GM12878 (cell line): ENCODE data around the gene PXDC1. TPM values are rescaled to one million over a fixed set of nuclear protein-coding genes. Genes with fewer than 3 reads are reported as not detected.

Experiments used
- ATAC-seq: fragments of 200-7000 bp; cut with Tn5 transposase; 3 replicates; pipeline ENCODE4 v1.9.1; 2020; ENCODE audit warnings: mild to moderate bottlenecking, moderate library complexity
- BruUV-seq: library from RNA; stranded (reverse); fragments of 400-500 nt; replicated peaks from 2 replicates; lab custom pipeline; 2021; lab: Mats Ljungman, UMichigan
- CTCF ChIA-PET: fragments of 300-600 bp; sonication (Branson Sonifier 250); formaldehyde crosslinking; extraction: SDS; loops from one replicate; lab custom pipeline; 2021; ENCODE audit warnings: inconsistent platforms; lab: Yijun Ruan, JAX
- POLR2A ChIA-PET: fragments of 350-600 bp; formaldehyde crosslinking; extraction: SDS; loops from one replicate; lab custom pipeline; 2021; ENCODE audit warnings: inconsistent platforms; lab: Charles Lee
- RAD21 ChIA-PET: fragments of 300-600 bp; sonication (Branson Sonifier 250); formaldehyde crosslinking; loops from one replicate; lab custom pipeline; 2023; ENCODE audit warnings: antibody characterized with exemption; ENCODE audit not compliant: unreplicated experiment; lab: Charles Lee
- SMC1A ChIA-PET: fragments of 300-600 bp; sonication (Branson Sonifier 250); formaldehyde crosslinking; loops from one replicate; lab custom pipeline; 2023; ENCODE audit not compliant: unreplicated experiment, uncharacterized antibody; lab: Charles Lee
- DNase-seq: peaks from one replicate; pipeline ENCODE4 v3.0.0-alpha.2; 2011; ENCODE audit warnings: low read depth, low spot score
- FAIRE-seq: peaks from 3 replicates; lab custom pipeline; 2011; peaks lifted over from hg19 to GRCh38; lab: Jason Lieb, UNC
- H2AFZ ChIP-seq: 2 replicates; pipeline ENCODE4 v1.6.0; 2011; ENCODE audit warnings: low read depth, low read length, control low read depth; ENCODE audit not compliant: control insufficient read depth
- H3K27ac ChIP-seq: 2 replicates; pipeline ENCODE4 v1.5.1; 2011; ENCODE audit warnings: control low read depth; ENCODE audit not compliant: control insufficient read depth, insufficient read depth
- H3K27me3 ChIP-seq, 2 experiments: replicated peaks in 1 of 2; 2 replicates each; pipeline versions ENCODE4 v1.6.0 to v1.6.1; 2011; ENCODE audit warnings: low read length in 1 of 2; ENCODE audit not compliant: control insufficient read depth in 2 of 2, insufficient read depth in 2 of 2
- H3K36me3 ChIP-seq, 2 experiments: 2 replicates each; pipeline ENCODE4 v1.5.1; 2011; ENCODE audit warnings: low read length in 1 of 2; ENCODE audit not compliant: control insufficient read depth in 2 of 2, insufficient read depth in 2 of 2
- H3K4me1 ChIP-seq: 2 replicates; pipeline ENCODE4 v1.6.1; 2011; ENCODE audit warnings: mild to moderate bottlenecking, low read length, moderate library complexity, mixed read lengths; ENCODE audit not compliant: control insufficient read depth, insufficient read depth
- H3K4me2 ChIP-seq: 2 replicates; pipeline ENCODE4 v1.6.0; 2011; ENCODE audit warnings: control low read depth; ENCODE audit not compliant: control insufficient read depth, insufficient read depth
- H3K4me3 ChIP-seq: fragments of 200-600 bp; sonication (generic); 2 replicates; pipeline ENCODE4 v1.5.1; 2016
- H3K79me2 ChIP-seq: 2 replicates; pipeline ENCODE4 v1.6.0; 2011; ENCODE audit warnings: low read length; ENCODE audit not compliant: control insufficient read depth, insufficient read depth
- H3K9ac ChIP-seq: 2 replicates; pipeline ENCODE4 v1.8.0; 2011; ENCODE audit warnings: low read length, control low read depth, mixed read lengths; ENCODE audit not compliant: control insufficient read depth, insufficient read depth
- H3K9me3 ChIP-seq: replicated peaks from 3 replicates; pipeline ENCODE4 v1.5.1; 2011; ENCODE audit warnings: mild to moderate bottlenecking, low read length; ENCODE audit not compliant: control insufficient read depth, insufficient read depth
- H4K20me1 ChIP-seq: 2 replicates; pipeline ENCODE4 v1.6.0; 2011; ENCODE audit not compliant: control insufficient read depth, insufficient read depth
- CHD2 ChIP-seq: IDR thresholded peaks from 2 replicates; pipeline ENCODE4 v1.6.1; 2011; ENCODE audit warnings: low read depth, low read length, improper control_type of control experiment, borderline replicate concordance
- CTCF ChIP-seq, 3 experiments: IDR thresholded peaks in 2 of 3; conservative IDR thresholded peaks in 1 of 3; 2 replicates each; pipeline ENCODE4 v1.5.1; 2011; ENCODE audit warnings: low read depth in 3 of 3, low read length in 3 of 3, mild to moderate bottlenecking in 3 of 3, control low read depth in 2 of 3, moderate library complexity in 2 of 3, inconsistent platforms in 1 of 3, mixed read lengths in 1 of 3; ENCODE audit not compliant: control insufficient read depth in 2 of 3, insufficient read depth in 1 of 3; ENCODE audit errors: extremely low read depth in 1 of 3
- EED ChIP-seq: sonication (generic); IDR thresholded peaks from 2 replicates; pipeline ENCODE4 v1.6.1; 2016; ENCODE audit warnings: antibody characterized with exemption, low read depth
- GATAD2B ChIP-seq: fragments of 450-650 bp; conservative IDR thresholded peaks from 2 replicates; pipeline ENCODE4 v1.6.1; 2017; ENCODE audit warnings: low read depth, mild to moderate bottlenecking, moderate library complexity
- KLF5 ChIP-seq: fragments of 450-650 bp; IDR thresholded peaks from 2 replicates; pipeline ENCODE4 v1.6.1; 2014; ENCODE audit warnings: mild to moderate bottlenecking; ENCODE audit not compliant: partially characterized antibody
- PBX3 ChIP-seq: IDR thresholded peaks from 2 replicates; pipeline ENCODE4 v1.6.1; 2011; ENCODE audit warnings: mild to moderate bottlenecking, low read depth, low read length, moderate library complexity; ENCODE audit not compliant: insufficient replicate concordance
- PML ChIP-seq: IDR thresholded peaks from 2 replicates; pipeline ENCODE4 v1.6.1; 2012; ENCODE audit warnings: low read length, inconsistent platforms
- YY1 ChIP-seq: IDR thresholded peaks from 2 replicates; pipeline ENCODE4 v1.6.1; 2011; ENCODE audit warnings: low read depth, mild to moderate bottlenecking, low read length
- ZNF274 ChIP-seq: IDR thresholded peaks from one replicate; pipeline ENCODE4 v1.8.0; 2011; ENCODE audit not compliant: insufficient read length, insufficient read depth
- WGBS: methylation state at CpG from one replicate; pipeline ENCODE4 v1.1.6; 2016; ENCODE audit warnings: low lambda C conversion rate; ENCODE audit not compliant: insufficient replicate concordance, insufficient coverage; ENCODE audit errors: missing lambda C conversion rate; 5-methylcytosine and 5-hydroxymethylcytosine counted together
- in situ Hi-C: fragments of 300-500 bp; cut with MboI; formaldehyde crosslinking; loops from 9 replicates; pipeline ENCODE4 v1.14.3; 2018; ENCODE audit warnings: mixed read lengths
- intact Hi-C: fragments of 100-400 bp; cut with micrococcal nuclease; formaldehyde crosslinking; loops from one replicate; pipeline ENCODE4 v1.14.2; 2022; ENCODE audit not compliant: unreplicated experiment
- polyA plus RNA-seq, 11 experiments: library from polyadenylated mRNA; depleted of rRNA in 4 of 11; unstranded in 6 of 11; stranded (reverse) in 5 of 11; fragments of >200 nt; fragmentation: Nextera tagmentation in 4 of 11; fragmentation: Illumina TruSeq in 1 of 11; extraction: Ambion mirVana in 4 of 11; extraction: Trizol in 1 of 11; gene quantifications; 1 replicate in 1 of 11; 2 replicates in 10 of 11; pipeline versions ENCODE4 v1.2.1 to v1.2.3, GENCODE V29; 2011 to 2016; ENCODE audit warnings: inconsistent platforms in 2 of 11, missing spikeins in 2 of 11, low read depth in 1 of 11
- total RNA-seq, 4 experiments: library from RNA; depleted of rRNA in 3 of 4; stranded (reverse); fragments of >200 nt in 3 of 4; fragmentation: Illumina TruSeq in 1 of 4; extraction: Trizol in 1 of 4; gene quantifications; 2 replicates each; pipeline versions ENCODE4 v1.2.1 to v1.2.3, GENCODE V29; 2013 to 2021
- TF ChIP-seq, protein P1 (sequence below): fragments of 450-650 bp; IDR thresholded peaks from 2 replicates; pipeline ENCODE4 v1.6.1; 2017; ENCODE audit warnings: antibody characterized with exemption, mild to moderate bottlenecking, moderate library complexity
- TF ChIP-seq, protein P2 (sequence below): fragments of 450-650 bp; IDR thresholded peaks from 2 replicates; pipeline ENCODE4 v1.6.1; 2017; ENCODE audit warnings: low read depth, mild to moderate bottlenecking, moderate library complexity
- TF ChIP-seq, protein P3 (sequence below): fragments of 450-650 bp; IDR thresholded peaks from 2 replicates; pipeline ENCODE4 v1.6.1; 2017; ENCODE audit warnings: mild to moderate bottlenecking, low read depth, inconsistent platforms; ENCODE audit not compliant: poor library complexity, severe bottlenecking

Gene PXDC1
- total and polyA plus RNA-seq, 10 of the 15 experiments (the other 5 are each of a cell fraction or from before 2014, with no cell fraction given) = 0.03 to 0.72 (median 0.32) TPM; not detected in 2

DNA sequence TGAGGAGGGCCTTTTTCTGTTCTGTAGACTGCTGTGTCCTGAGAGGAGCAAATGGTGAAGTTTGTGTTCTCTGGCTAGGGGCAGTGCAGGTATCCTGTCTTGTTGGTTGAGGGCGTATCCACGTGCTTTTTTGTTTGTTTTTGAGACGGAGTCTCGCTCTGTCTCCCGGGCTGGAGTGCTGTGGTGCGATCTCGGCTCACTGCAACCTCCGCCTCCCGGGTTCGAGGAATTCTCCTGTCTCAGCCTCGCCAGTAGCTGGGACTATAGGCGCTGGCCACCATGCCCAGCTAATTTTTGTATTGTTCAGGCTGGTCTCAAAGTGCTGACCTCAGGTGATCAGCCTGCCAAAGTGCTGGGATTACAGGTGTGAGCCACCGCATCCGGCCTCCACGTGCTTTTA, 10.8 kb upstream of the PXDC1 start (continued):
- TF ChIP-seq KLF5 = no peak
- no peak for TF ChIP-seq ZNF274
- TF ChIP-seq, protein P1, sequence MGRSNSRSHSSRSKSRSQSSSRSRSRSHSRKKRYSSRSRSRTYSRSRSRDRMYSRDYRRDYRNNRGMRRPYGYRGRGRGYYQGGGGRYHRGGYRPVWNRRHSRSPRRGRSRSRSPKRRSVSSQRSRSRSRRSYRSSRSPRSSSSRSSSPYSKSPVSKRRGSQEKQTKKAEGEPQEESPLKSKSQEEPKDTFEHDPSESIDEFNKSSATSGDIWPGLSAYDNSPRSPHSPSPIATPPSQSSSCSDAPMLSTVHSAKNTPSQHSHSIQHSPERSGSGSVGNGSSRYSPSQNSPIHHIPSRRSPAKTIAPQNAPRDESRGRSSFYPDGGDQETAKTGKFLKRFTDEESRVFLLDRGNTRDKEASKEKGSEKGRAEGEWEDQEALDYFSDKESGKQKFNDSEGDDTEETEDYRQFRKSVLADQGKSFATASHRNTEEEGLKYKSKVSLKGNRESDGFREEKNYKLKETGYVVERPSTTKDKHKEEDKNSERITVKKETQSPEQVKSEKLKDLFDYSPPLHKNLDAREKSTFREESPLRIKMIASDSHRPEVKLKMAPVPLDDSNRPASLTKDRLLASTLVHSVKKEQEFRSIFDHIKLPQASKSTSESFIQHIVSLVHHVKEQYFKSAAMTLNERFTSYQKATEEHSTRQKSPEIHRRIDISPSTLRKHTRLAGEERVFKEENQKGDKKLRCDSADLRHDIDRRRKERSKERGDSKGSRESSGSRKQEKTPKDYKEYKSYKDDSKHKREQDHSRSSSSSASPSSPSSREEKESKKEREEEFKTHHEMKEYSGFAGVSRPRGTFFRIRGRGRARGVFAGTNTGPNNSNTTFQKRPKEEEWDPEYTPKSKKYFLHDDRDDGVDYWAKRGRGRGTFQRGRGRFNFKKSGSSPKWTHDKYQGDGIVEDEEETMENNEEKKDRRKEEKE = no peak
- TF ChIP-seq PBX3 = no peak
- no peak for TF ChIP-seq EED
- TF ChIP-seq GATAD2B = no peak
- TF ChIP-seq CHD2 = no peak

DNA sequence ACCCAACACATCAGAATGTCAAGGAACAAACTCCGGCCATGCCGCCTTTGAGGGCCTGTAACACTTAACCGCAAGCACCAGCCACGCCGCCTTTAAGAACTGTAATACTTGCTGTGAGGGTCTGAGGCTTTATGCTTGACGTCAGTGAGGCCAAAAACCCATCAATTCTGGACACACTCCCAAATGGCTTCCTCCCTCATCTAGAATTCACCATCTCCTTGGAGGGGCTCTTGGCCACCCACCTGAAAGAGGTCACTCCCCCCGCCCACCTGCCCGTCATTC, 10.4 kb upstream of the PXDC1 start:
- intact Hi-C loops = no loop called here
- ChIA-PET RAD21 (no interaction called here), SMC1A (no interaction called here), CTCF (no interaction called here), POLR2A (no interaction called here)
- H3K4me1 ChIP-seq = no peaks in the 10 kb centered on the region
- in situ Hi-C loops = no loop called here
- no peaks in the 10 kb centered on the region for H3K9me3 ChIP-seq
- no TSS peak for BruUV-seq
- DNase-seq (no peak), FAIRE-seq (no peak), ATAC-seq (no peak)
- no peaks in the 10 kb centered on the region; a peak in 1 of 4 replicates for H3K27me3 ChIP-seq
- H4K20me1 ChIP-seq = no peaks in the 10 kb centered on the region
- H3K4me3 ChIP-seq = no peak overlapping the region
- H3K4me2 ChIP-seq = no peak overlapping the region
- 76% methylated on average over 8 of the region's 8 CpGs for WGBS
- H3K27ac ChIP-seq = no peak overlapping the region
- H3K79me2 ChIP-seq = no peaks in the 10 kb centered on the region
- H3K36me3 ChIP-seq = no peaks in the 10 kb centered on the region
- H3K9ac ChIP-seq = no peak overlapping the region
- H2AFZ ChIP-seq = no peak overlapping the region
- TF ChIP-seq, protein P2, sequence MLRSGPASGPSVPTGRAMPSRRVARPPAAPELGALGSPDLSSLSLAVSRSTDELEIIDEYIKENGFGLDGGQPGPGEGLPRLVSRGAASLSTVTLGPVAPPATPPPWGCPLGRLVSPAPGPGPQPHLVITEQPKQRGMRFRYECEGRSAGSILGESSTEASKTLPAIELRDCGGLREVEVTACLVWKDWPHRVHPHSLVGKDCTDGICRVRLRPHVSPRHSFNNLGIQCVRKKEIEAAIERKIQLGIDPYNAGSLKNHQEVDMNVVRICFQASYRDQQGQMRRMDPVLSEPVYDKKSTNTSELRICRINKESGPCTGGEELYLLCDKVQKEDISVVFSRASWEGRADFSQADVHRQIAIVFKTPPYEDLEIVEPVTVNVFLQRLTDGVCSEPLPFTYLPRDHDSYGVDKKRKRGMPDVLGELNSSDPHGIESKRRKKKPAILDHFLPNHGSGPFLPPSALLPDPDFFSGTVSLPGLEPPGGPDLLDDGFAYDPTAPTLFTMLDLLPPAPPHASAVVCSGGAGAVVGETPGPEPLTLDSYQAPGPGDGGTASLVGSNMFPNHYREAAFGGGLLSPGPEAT = no peak
- TF ChIP-seq CTCF (IDR thresholded peaks at IDR 0.05 in 2 of 3, conservative IDR thresholded peaks at IDR 0.05 in 1 of 3; ENCODE audit: control insufficient read depth in 2 of 3, extremely low read depth in 1 of 3, insufficient read depth in 1 of 3, low read depth in 3 of 3, low read length in 3 of 3) (no peak), YY1 (no peak), PML (no peak)
- TF ChIP-seq, protein P3, sequence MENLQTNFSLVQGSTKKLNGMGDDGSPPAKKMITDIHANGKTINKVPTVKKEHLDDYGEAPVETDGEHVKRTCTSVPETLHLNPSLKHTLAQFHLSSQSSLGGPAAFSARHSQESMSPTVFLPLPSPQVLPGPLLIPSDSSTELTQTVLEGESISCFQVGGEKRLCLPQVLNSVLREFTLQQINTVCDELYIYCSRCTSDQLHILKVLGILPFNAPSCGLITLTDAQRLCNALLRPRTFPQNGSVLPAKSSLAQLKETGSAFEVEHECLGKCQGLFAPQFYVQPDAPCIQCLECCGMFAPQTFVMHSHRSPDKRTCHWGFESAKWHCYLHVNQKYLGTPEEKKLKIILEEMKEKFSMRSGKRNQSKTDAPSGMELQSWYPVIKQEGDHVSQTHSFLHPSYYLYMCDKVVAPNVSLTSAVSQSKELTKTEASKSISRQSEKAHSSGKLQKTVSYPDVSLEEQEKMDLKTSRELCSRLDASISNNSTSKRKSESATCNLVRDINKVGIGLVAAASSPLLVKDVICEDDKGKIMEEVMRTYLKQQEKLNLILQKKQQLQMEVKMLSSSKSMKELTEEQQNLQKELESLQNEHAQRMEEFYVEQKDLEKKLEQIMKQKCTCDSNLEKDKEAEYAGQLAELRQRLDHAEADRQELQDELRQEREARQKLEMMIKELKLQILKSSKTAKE = no peak
